Breast epithelium (tissue), 4 donors: ENCODE results near the gene DEAF1. TPM values are rescaled to one million over a fixed set of nuclear protein-coding genes. Genes with fewer than 3 reads are reported as not detected.

Experiments
- DNase-seq, 2 donors: peaks; one replicate each; pipeline ENCODE4 v3.0.0-alpha.2; 2019; ENCODE audit warnings: low spot score in 2 of 2
- H3K27ac ChIP-seq, 2 donors: fragments of 200-600 bp; sonication (generic) in 1 of 2; one replicate each; pipeline ENCODE4 v1.5.1; 2016 to 2019; ENCODE audit warnings: mild to moderate bottlenecking in 1 of 2
- H3K27me3 ChIP-seq, 2 donors: fragments of 200-600 bp; sonication (generic) in 1 of 2; one replicate each; pipeline versions ENCODE4 v1.5.1 to v1.6.0; 2017 to 2019; ENCODE audit warnings: control low read depth in 1 of 2, mild to moderate bottlenecking in 1 of 2
- H3K36me3 ChIP-seq: fragments of 200-600 bp; one replicate; pipeline ENCODE4 v1.5.1; 2019
- H3K4me1 ChIP-seq, 2 donors: fragments of 200-600 bp; sonication (generic); one replicate each; pipeline ENCODE4 v1.5.1; 2016 to 2019; ENCODE audit warnings: control low read depth in 1 of 2
- H3K4me3 ChIP-seq, 3 donors: fragments of 200-600 bp; sonication (generic); 1 replicate in 2 of 3; 2 replicates in 1 of 3; pipeline ENCODE4 v1.5.1; 2016 to 2019; ENCODE audit warnings: mild to moderate bottlenecking in 3 of 3, moderate library complexity in 2 of 3
- H3K9me3 ChIP-seq, 2 donors: fragments of 200-600 bp; sonication (generic) in 1 of 2; one replicate each; pipeline ENCODE4 v1.5.1; 2016 to 2019; ENCODE audit warnings: control low read depth in 1 of 2
- POLR2A ChIP-seq: fragments of 450-650 bp; IDR thresholded peaks from one replicate; pipeline ENCODE4 v1.6.1; 2016; ENCODE audit warnings: antibody characterized with exemption, mild to moderate bottlenecking, moderate library complexity
- POLR2AphosphoS5 ChIP-seq, 3 donors: sonication (generic); formaldehyde crosslinking; IDR thresholded peaks; one replicate each; pipeline ENCODE4 v1.6.1; 2017; ENCODE audit warnings: antibody characterized with exemption in 3 of 3
- intact Hi-C: fragments of 100-400 bp; cut with DNase I; formaldehyde crosslinking; loops from one replicate; pipeline ENCODE4 v1.15.1; 2023; ENCODE audit warnings: low total_unique reads
- total RNA-seq, 3 donors: library from RNA; depleted of rRNA; stranded (reverse); fragments of >200 nt; gene quantifications; one replicate each; pipeline ENCODE4 v1.1.0, GENCODE V29; 2016
- TF ChIP-seq, protein P1 (sequence below), 3 donors: fragments of 450-650 bp; IDR thresholded peaks; one replicate each; pipeline ENCODE4 v1.5.1; 2016 to 2017; ENCODE audit warnings: antibody characterized with exemption in 3 of 3, mild to moderate bottlenecking in 3 of 3, moderate library complexity in 3 of 3

The DEAF1 gene
- total RNA-seq, 3 donors from 2014 or later, result 25.3 to 42.6 (median 39.8) TPM

DNA sequence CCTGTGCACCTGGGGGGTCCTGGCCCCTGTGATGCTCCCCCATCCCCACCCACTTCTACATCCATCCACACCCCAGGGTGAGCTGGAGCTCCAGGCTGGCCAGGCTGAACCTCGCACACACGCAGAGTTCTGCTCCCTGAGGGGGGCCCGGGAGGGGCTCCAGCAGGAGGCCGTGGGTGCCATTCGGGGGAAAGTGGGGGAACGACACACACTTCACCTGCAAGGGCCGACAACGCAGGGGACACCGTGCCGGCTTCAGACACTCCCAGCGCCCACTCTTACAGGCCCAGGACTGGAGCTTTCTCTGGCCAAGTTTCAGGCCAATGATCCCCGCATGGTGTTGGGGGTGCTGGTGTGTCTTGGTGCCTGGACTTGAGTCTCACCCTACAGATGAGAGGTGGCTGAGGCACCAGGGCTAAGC, 32.3 kb upstream of the DEAF1 start:
- intact Hi-C loops, result no loop called here

DNA sequence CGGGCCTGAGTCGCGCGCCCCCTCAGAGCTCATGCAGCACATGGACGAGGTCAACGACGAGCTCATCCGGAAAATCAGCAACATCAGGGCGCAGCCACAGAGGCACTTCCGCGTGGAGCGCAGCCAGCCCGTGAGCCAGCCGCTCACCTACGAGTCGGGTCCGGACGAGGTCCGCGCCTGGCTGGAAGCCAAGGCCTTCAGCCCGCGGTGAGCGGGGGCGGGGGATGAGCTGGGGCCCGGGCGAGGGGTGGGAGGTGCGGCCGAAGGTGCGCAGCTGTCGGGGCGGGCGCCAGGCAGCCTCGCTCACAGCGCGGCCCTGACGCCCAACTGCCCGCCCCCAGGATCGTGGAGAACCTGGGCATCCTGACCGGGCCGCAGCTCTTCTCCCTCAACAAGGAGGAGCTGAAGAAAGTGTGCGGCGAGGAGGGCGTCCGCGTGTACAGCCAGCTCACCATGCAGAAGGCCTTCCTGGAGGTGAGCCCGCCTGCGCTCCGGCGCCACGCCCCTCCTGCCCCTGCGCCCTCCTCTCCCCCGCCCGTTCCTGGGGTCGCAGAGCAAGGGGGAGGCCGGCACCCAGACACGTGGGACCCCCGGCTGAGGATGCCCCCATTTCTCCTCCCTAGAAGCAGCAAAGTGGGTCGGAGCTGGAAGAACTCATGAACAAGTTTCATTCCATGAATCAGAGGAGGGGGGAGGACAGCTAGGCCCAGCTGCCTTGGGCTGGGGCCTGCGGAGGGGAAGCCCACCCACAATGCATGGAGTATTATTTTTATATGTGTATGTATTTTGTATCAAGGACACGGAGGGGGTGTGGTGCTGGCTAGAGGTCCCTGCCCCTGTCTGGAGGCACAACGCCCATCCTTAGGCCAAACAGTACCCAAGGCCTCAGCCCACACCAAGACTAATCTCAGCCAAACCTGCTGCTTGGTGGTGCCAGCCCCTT, 31.5 kb upstream of the DEAF1 start:
- H3K4me1 ChIP-seq, result peaks cover 5 to 25% of the 10 kb centered on the region in 2 donors
- intact Hi-C loops, result no loop called here
- peak overlapping the region; percentile 2 to 48 (median 37) for H3K4me3 ChIP-seq
- peak overlapping the region; percentile 87 to 90 for H3K27ac ChIP-seq
- DNase-seq, result peak; percentile 78 to 88
- no peaks in the 10 kb centered on the region for H3K9me3 ChIP-seq
- no peaks in the 10 kb centered on the region for H3K36me3 ChIP-seq
- TF ChIP-seq, protein P1, sequence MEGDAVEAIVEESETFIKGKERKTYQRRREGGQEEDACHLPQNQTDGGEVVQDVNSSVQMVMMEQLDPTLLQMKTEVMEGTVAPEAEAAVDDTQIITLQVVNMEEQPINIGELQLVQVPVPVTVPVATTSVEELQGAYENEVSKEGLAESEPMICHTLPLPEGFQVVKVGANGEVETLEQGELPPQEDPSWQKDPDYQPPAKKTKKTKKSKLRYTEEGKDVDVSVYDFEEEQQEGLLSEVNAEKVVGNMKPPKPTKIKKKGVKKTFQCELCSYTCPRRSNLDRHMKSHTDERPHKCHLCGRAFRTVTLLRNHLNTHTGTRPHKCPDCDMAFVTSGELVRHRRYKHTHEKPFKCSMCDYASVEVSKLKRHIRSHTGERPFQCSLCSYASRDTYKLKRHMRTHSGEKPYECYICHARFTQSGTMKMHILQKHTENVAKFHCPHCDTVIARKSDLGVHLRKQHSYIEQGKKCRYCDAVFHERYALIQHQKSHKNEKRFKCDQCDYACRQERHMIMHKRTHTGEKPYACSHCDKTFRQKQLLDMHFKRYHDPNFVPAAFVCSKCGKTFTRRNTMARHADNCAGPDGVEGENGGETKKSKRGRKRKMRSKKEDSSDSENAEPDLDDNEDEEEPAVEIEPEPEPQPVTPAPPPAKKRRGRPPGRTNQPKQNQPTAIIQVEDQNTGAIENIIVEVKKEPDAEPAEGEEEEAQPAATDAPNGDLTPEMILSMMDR (IDR thresholded peaks at IDR 0.05), result no peak
- TF ChIP-seq POLR2AphosphoS5 (IDR thresholded peaks at IDR 0.05), result peak in 1 of 3 donors; percentile 55
- H3K27me3 ChIP-seq, result no peaks in the 10 kb centered on the region

More for the DNA sequence above, 32.3 kb upstream of the DEAF1 start:
- H3K4me1 ChIP-seq, result peaks cover 5 to 25% of the 10 kb centered on the region in 2 donors
- peak overlapping the region; percentile 87 to 90 for H3K27ac ChIP-seq
- H3K9me3 ChIP-seq, result no peaks in the 10 kb centered on the region
- H3K27me3 ChIP-seq, result no peaks in the 10 kb centered on the region
- peak overlapping the region in 1 of 3 donors; percentile 39 for H3K4me3 ChIP-seq
- H3K36me3 ChIP-seq, result no peaks in the 10 kb centered on the region
- TF ChIP-seq, protein P1 (IDR thresholded peaks at IDR 0.05), result no peak
- TF ChIP-seq POLR2AphosphoS5 (IDR thresholded peaks at IDR 0.05), result no peak
- no peak for TF ChIP-seq POLR2A
- DNase-seq, result no peak

DNA sequence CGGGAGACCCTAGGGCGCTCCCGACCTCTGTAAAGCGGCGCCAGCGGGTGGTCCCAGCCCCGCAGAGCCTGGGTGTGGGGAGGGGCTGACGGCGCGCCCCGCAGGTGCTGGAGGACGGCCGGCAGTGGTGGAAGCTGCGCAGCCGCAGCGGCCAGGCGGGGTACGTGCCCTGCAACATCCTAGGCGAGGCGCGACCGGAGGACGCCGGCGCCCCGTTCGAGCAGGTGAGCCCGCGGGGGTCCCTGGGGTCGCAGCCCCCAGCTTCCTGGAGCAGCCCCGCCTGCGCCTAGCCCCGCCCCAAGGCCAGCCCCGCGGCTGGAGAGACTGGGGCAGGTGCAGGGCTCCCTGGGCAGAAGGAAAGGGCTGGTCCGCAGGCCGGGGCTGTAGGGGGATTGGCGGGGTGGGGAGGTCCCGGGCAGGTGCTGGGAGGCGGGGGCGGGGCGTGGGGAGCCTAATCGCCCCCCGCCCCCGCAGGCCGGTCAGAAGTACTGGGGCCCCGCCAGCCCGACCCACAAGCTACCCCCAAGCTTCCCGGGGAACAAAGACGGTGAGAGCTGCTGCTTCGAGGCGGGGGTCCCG, 30.7 kb upstream of the DEAF1 start:
- no peaks in the 10 kb centered on the region for H3K27me3 ChIP-seq
- no peaks in the 10 kb centered on the region for H3K36me3 ChIP-seq
- DNase-seq, result no peak
- peaks cover 5 to 25% of the 10 kb centered on the region in 2 donors for H3K4me1 ChIP-seq
- intact Hi-C loops, result no loop called here
- H3K9me3 ChIP-seq, result no peaks in the 10 kb centered on the region
- TF ChIP-seq POLR2A, result no peak
- TF ChIP-seq POLR2AphosphoS5 (IDR thresholded peaks at IDR 0.05), result no peak
- TF ChIP-seq, protein P1 (IDR thresholded peaks at IDR 0.05), result no peak
- peak overlapping the region; percentile 87 to 90 for H3K27ac ChIP-seq
- peak overlapping the region in 2 of 3 donors; percentile 37 to 48 for H3K4me3 ChIP-seq

DNA sequence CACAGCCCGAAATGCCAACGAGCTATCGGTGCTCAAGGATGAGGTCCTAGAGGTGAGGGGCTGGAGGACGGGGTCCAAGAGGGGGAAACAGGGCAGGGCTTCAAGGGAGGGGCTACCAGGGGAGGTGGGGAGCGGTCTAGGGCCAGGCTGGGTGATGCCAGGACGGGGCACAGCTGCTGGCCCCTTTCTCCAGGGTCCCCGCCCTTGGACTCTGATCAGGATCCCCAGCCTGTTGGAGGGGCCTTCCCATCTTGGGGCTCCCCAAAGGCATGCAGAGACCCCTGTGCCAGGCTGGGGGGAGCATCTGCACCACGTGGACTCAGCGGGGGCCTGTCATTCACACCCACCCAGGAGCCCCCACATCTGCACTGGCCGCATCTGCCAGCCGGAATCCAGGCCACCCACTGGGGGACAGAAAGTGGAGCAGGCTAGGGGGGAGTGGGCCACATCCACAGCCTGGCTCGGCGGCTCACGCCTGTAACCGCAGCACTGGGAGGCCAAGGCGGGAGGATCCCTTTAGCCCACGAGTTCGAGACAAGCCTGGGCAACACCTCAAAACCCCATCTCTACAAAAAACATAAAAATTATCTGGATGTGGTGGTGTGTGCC, 29.9 kb upstream of the DEAF1 start:
- Histone ChIP-seq H3K4me3 (no peak overlapping the region), H3K4me1 (peaks cover 5 to 25% of the 10 kb centered on the region in 2 donors), H3K36me3 (no peaks in the 10 kb centered on the region), H3K27me3 (no peaks in the 10 kb centered on the region), H3K9me3 (no peaks in the 10 kb centered on the region), H3K27ac (no peak overlapping the region)
- no peak for DNase-seq
- intact Hi-C loops, result no loop called here
- TF ChIP-seq POLR2AphosphoS5 (IDR thresholded peaks at IDR 0.05) (no peak), POLR2A (no peak)

DNA sequence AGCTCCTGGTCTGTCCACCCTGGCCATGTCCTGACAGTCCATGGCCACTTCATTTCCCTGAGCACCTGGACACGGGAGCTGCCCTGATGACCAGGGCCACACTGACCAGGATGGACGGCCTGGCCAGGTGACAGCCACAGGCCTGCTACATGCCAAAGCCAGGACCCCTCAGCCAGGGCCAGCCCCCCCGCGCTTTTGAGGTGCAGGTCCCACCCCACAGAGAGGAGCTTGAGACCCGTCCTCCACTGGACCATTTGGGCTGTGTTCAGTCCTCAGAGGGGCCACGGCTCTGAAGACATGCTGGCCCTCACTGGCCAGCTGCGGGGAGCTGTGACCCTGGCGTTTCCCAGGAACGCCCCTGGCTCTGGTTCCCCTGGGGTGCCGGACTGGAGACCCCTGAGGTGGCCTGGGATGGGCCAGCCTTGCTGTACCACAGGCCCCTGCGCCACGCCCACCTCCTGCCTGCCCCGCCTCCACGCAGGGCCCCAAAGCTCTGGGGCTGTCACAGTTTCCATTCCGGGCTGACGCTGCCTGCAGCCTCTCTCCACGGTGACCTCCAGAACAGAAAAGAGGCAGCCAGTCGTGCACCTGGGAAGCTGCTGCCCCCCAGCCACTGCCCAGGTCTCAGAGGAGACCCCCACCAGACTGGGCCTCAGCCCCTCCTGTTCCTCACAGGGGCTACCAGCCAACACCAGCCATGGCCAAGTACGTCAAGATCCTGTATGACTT, 29.2 kb upstream of the DEAF1 start:
- Histone ChIP-seq H3K36me3 (no peaks in the 10 kb centered on the region), H3K27ac (no peak overlapping the region), H3K4me1 (peaks cover 5 to 25% of the 10 kb centered on the region in 2 donors), H3K4me3 (no peak overlapping the region), H3K27me3 (no peaks in the 10 kb centered on the region), H3K9me3 (no peaks in the 10 kb centered on the region)
- DNase-seq, result no peak
- TF ChIP-seq, protein P1 (IDR thresholded peaks at IDR 0.05), result no peak
- TF ChIP-seq POLR2A (no peak), POLR2AphosphoS5 (IDR thresholded peaks at IDR 0.05) (no peak)
- intact Hi-C loops, result no loop called here
